OCI-LY7 (cell line): ENCODE data around the gene OSGIN1. TPM values are rescaled to one million over a fixed set of nuclear protein-coding genes. Genes with fewer than 3 reads are reported as not detected.

Source experiments
- BruUV-seq: library from RNA; stranded (reverse); fragments of 400-500 nt; replicated peaks from 2 replicates; lab custom pipeline; 2021; lab: Mats Ljungman, UMichigan
- CTCF ChIA-PET: fragments of 300-600 bp; sonication (Branson Sonifier 250); formaldehyde crosslinking; loops from one replicate; lab custom pipeline; 2022; ENCODE audit warnings: antibody characterized with exemption; ENCODE audit not compliant: unreplicated experiment; lab: Charles Lee
- POLR2A ChIA-PET: fragments of 300-600 bp; sonication (Branson Sonifier 250); formaldehyde crosslinking; loops from one replicate; lab custom pipeline; 2022; ENCODE audit warnings: antibody characterized with exemption; lab: Charles Lee
- DNase-seq: peaks from one replicate; pipeline ENCODE4 v3.0.0-alpha.2; 2015; ENCODE audit warnings: low spot score
- H2AFZ ChIP-seq: fragments of 200-600 bp; sonication (generic), shearing (Covaris generic); 2 replicates; pipeline ENCODE4 v1.6.1; 2014; ENCODE audit warnings: mild to moderate bottlenecking, antibody characterized with exemption, low read length, moderate library complexity
- H3K27ac ChIP-seq: fragments of 200-600 bp; sonication (generic); 2 replicates; pipeline ENCODE4 v1.5.1; 2014; ENCODE audit warnings: mixed run types, low read depth, mild to moderate bottlenecking, moderate library complexity, low read length, inconsistent platforms; ENCODE audit not compliant: poor library complexity, severe bottlenecking
- H3K36me3 ChIP-seq: fragments of 200-600 bp; sonication (generic); 2 replicates; pipeline ENCODE4 v1.6.1; 2014; ENCODE audit warnings: mild to moderate bottlenecking, antibody characterized with exemption, low read length, moderate library complexity, mixed read lengths; ENCODE audit not compliant: insufficient read depth
- H3K4me1 ChIP-seq: fragments of 200-600 bp; sonication (generic); 2 replicates; pipeline ENCODE4 v1.5.1; 2014; ENCODE audit warnings: mild to moderate bottlenecking, low read length; ENCODE audit not compliant: insufficient read depth, poor library complexity, severe bottlenecking
- H3K4me2 ChIP-seq: fragments of 200-600 bp; sonication (generic); 2 replicates; pipeline ENCODE4 v1.6.1; 2014; ENCODE audit warnings: mild to moderate bottlenecking, low read length
- H3K4me3 ChIP-seq: fragments of 200-600 bp; sonication (generic); 2 replicates; pipeline ENCODE4 v1.5.1; 2014; ENCODE audit warnings: mild to moderate bottlenecking, low read depth, low read length; ENCODE audit not compliant: poor library complexity, severe bottlenecking
- H3K79me2 ChIP-seq: fragments of 200-600 bp; sonication (generic); 2 replicates; pipeline ENCODE4 v1.6.1; 2016; ENCODE audit warnings: low read depth, mild to moderate bottlenecking, low read length, moderate library complexity, mixed read lengths; ENCODE audit not compliant: insufficient read depth
- H3K9me2 ChIP-seq: fragments of 200-600 bp; sonication (generic); 2 replicates; pipeline ENCODE4 v1.6.1; 2016; ENCODE audit warnings: mild to moderate bottlenecking, low read length, mixed read lengths; ENCODE audit not compliant: insufficient read depth
- H3K9me3 ChIP-seq: fragments of 200-600 bp; sonication (generic); 2 replicates; pipeline ENCODE4 v1.6.1; 2014; ENCODE audit warnings: mild to moderate bottlenecking, mixed run types, low read length, mixed read lengths
- H4K20me1 ChIP-seq: fragments of 200-600 bp; sonication (generic); 2 replicates; pipeline ENCODE4 v1.6.1; 2014; ENCODE audit warnings: mild to moderate bottlenecking, antibody characterized with exemption, low read length, moderate library complexity, mixed read lengths; ENCODE audit not compliant: insufficient read depth
- EZH2phosphoT487 ChIP-seq: fragments of 200-600 bp; sonication (generic); IDR thresholded peaks from 2 replicates; pipeline ENCODE4 v1.6.1; 2018; ENCODE audit warnings: low read depth, borderline replicate concordance, mild to moderate bottlenecking, mixed run types, antibody characterized with exemption, low read length, moderate library complexity, mixed read lengths
- intact Hi-C: fragments of 100-400 bp; cut with micrococcal nuclease; formaldehyde crosslinking; loops from one replicate; pipeline ENCODE4 v1.10.0; 2022; ENCODE audit not compliant: unreplicated experiment
- total RNA-seq, 2 experiments: library from RNA; depleted of rRNA in 1 of 2; stranded (reverse); fragments of >200 nt in 1 of 2; shearing (Covaris generic) in 1 of 2; gene quantifications; 2 replicates each; pipeline ENCODE4 v1.2.3, GENCODE V29; 2014 to 2022
- TF ChIP-seq, protein P1 (sequence below): fragments of 200-600 bp; sonication (generic); conservative IDR thresholded peaks from 2 replicates; pipeline ENCODE4 v1.5.1; 2014; ENCODE audit warnings: mild to moderate bottlenecking, antibody characterized with exemption, low read length, moderate library complexity, mixed read lengths

The OSGIN1 gene
- total RNA-seq, 2 experiments from 2014 or later = 0.28 to 1.0 TPM

DNA sequence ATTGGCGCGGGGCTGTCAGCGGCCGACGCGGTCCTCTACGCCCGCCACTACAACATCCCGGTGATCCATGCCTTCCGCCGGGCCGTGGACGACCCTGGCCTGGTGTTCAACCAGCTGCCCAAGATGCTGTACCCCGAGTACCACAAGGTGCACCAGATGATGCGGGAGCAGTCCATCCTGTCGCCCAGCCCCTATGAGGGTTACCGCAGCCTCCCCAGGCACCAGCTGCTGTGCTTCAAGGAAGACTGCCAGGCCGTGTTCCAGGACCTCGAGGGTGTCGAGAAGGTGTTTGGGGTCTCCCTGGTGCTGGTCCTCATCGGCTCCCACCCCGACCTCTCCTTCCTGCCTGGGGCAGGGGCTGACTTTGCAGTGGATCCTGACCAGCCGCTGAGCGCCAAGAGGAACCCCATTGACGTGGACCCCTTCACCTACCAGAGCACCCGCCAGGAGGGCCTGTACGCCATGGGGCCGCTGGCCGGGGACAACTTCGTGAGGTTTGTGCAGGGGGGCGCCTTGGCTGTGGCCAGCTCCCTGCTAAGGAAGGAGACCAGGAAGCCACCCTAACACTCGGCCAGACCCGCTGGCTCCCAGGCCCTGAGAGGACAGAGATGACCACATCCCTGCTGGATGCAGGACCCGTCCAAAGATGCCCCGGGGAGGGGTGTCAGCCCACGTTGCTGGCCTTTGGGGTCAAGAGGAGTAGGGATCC is 12.6 kb downstream of the OSGIN1 start:
- Histone ChIP-seq H2AFZ (no peak overlapping the region), H3K4me2 (no peak overlapping the region), H3K36me3 (no peaks in the 10 kb centered on the region), H3K9me2 (no peaks in the 10 kb centered on the region), H4K20me1 (no peaks in the 10 kb centered on the region), H3K9me3 (no peaks in the 10 kb centered on the region), H3K27ac (no peak overlapping the region), H3K4me3 (no peak overlapping the region), H3K4me1 (no peaks in the 10 kb centered on the region), H3K79me2 (no peaks in the 10 kb centered on the region)
- TF ChIP-seq, protein P1, sequence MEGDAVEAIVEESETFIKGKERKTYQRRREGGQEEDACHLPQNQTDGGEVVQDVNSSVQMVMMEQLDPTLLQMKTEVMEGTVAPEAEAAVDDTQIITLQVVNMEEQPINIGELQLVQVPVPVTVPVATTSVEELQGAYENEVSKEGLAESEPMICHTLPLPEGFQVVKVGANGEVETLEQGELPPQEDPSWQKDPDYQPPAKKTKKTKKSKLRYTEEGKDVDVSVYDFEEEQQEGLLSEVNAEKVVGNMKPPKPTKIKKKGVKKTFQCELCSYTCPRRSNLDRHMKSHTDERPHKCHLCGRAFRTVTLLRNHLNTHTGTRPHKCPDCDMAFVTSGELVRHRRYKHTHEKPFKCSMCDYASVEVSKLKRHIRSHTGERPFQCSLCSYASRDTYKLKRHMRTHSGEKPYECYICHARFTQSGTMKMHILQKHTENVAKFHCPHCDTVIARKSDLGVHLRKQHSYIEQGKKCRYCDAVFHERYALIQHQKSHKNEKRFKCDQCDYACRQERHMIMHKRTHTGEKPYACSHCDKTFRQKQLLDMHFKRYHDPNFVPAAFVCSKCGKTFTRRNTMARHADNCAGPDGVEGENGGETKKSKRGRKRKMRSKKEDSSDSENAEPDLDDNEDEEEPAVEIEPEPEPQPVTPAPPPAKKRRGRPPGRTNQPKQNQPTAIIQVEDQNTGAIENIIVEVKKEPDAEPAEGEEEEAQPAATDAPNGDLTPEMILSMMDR = no peak
- no peak for TF ChIP-seq EZH2phosphoT487
- BruUV-seq = no TSS peak
- ChIA-PET CTCF (no interaction called here), POLR2A (interaction anchor here (0.6 kb wide), 1 partner anchor 114 kb away, joined by 3 read pairs; no protein-coding TSS in a partner anchor)
- intact Hi-C loops = no loop called here
- no peak for DNase-seq

DNA sequence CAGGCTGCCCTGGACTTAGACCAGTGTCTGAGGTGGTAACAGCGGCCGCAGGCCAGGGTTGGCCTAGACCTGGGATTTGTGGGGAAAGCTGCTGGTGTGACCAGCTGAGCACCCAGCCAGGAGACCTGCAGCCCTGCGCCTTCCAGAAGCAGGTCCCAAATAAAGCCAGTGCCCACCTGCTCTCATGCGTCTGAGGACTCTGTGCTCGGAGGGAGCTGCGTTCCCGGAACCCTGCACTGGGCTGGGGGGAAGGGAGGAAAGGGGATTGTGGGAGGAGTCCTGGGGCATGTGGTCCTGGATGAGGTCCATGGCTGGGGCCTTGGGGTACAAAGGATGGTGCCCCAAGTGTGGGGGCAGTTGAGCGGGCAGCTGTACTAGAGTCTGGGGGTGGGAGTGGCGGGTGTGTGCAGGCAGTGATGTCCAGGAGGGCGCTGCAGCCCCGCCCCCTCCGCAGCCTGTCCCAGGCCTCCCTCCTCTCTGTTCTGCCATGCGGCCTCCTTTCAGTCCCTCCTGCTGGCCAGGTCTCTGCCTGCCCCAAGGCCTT is 13.2 kb downstream of the OSGIN1 start:
- POLR2A ChIA-PET = no interaction called here
- Histone ChIP-seq H3K9me2 (no peaks in the 10 kb centered on the region), H3K9me3 (no peaks in the 10 kb centered on the region), H3K79me2 (no peaks in the 10 kb centered on the region), H3K4me1 (no peaks in the 10 kb centered on the region), H3K4me3 (no peak overlapping the region), H2AFZ (no peak overlapping the region), H4K20me1 (no peaks in the 10 kb centered on the region), H3K27ac (no peak overlapping the region), H3K36me3 (no peaks in the 10 kb centered on the region), H3K4me2 (no peak overlapping the region)
- TF ChIP-seq, protein P1 = no peak
- TF ChIP-seq EZH2phosphoT487 = no peak
- no TSS peak for BruUV-seq
- intact Hi-C loops = no loop called here
- CTCF ChIA-PET = no interaction called here
- DNase-seq = no peak

DNA sequence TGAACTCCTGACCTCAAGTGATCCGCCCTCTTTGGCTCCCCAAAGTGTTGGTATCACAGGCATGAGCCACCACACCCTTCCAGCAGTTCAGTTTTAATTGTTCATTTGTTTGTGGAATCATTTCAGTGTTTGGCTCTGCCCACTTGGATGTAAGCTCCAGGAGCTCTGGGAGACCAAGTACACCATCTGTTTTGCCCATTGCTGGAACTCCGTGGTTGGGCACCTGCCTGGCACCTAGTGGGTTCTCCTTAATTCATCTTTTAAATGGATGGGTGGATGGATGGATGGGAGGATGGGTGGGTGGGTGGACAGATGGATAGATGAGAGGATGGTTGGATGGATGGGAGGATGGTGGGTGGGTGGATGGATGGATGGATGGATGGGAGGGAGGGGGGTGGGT is 14.1 kb downstream of the OSGIN1 start:
- TF ChIP-seq, protein P1 = no peak
- TF ChIP-seq EZH2phosphoT487 = no peak
- ChIA-PET CTCF (no interaction called here), POLR2A (no interaction called here)
- H4K20me1 ChIP-seq = no peaks in the 10 kb centered on the region
- no peaks in the 10 kb centered on the region for H3K9me3 ChIP-seq
- no peak for DNase-seq
- no peaks in the 10 kb centered on the region for H3K4me1 ChIP-seq
- H3K9me2 ChIP-seq = no peaks in the 10 kb centered on the region
- no peak overlapping the region for H2AFZ ChIP-seq
- BruUV-seq = no TSS peak
- H3K4me2 ChIP-seq = no peak overlapping the region
- intact Hi-C loops = no loop called here
- no peaks in the 10 kb centered on the region for H3K79me2 ChIP-seq
- H3K27ac ChIP-seq = no peak overlapping the region
- no peaks in the 10 kb centered on the region for H3K36me3 ChIP-seq
- H3K4me3 ChIP-seq = no peak overlapping the region
